GM12875 (cell line): ENCODE measurements around the gene ITGB3BP.

ENCODE experiments used
- H3K4me3 ChIP-seq: one replicate; pipeline ENCODE4 v1.5.1; 2011; ENCODE audit warnings: low read depth, low read length, control low read depth
- CTCF ChIP-seq: IDR thresholded peaks from 2 replicates; pipeline ENCODE4 v1.5.1; 2011; ENCODE audit warnings: low read depth, mild to moderate bottlenecking, control low read depth, inconsistent platforms, low read length, moderate library complexity, borderline replicate concordance; ENCODE audit not compliant: insufficient read depth

ITGB3BP gene

GRCh38 chr1:63509718-63510117 is 13.3 kb downstream of the ITGB3BP start:
- TF ChIP-seq CTCF: no peak

GRCh38 chr1:63506782-63507181 is 16.2 kb downstream of the ITGB3BP start:
- TF ChIP-seq CTCF: no peak

More at GRCh38 chr1:63509718-63510117, 13.3 kb downstream of the ITGB3BP start:
- no peak overlapping the region for H3K4me3 ChIP-seq

GRCh38 chr1:63501256-63501655 is 21.8 kb downstream of the ITGB3BP start:
- H3K4me3 ChIP-seq: no peak overlapping the region
- TF ChIP-seq CTCF: no peak

More at GRCh38 chr1:63506782-63507181, 16.2 kb downstream of the ITGB3BP start:
- no peak overlapping the region for H3K4me3 ChIP-seq

- H3K4me3 ChIP-seq: no peak overlapping the region
Measured at GRCh38 chr1:63498106-63498505, 24.9 kb downstream of the ITGB3BP start.

GRCh38 chr1:63497577-63497976 is 25.4 kb downstream of the ITGB3BP start:
- H3K4me3 ChIP-seq: no peak overlapping the region
- TF ChIP-seq CTCF: no peak

More at GRCh38 chr1:63498106-63498505, 24.9 kb downstream of the ITGB3BP start:
- TF ChIP-seq CTCF: no peak

- H3K4me3 ChIP-seq: no peak overlapping the region
- TF ChIP-seq CTCF: no peak
Measured at GRCh38 chr1:63487336-63488065, 35.5 kb downstream of the ITGB3BP start.

- TF ChIP-seq CTCF: no peak
- no peak overlapping the region for H3K4me3 ChIP-seq
Measured at GRCh38 chr1:63486629-63487028, 36.4 kb downstream of the ITGB3BP start.
